Head of caudate nucleus (tissue), 42 donors: ENCODE results near the gene CEP170.
"Not testable (repeated sequence)": the region's sequence is repeated elsewhere in the genome, so short reads cannot be mapped to it uniquely, and the experiment has no call there.

Experiments used
- DNase-seq, 42 donors: peaks; one replicate each; pipeline versions ENCODE4 v3.0.0 to v3.0.0-alpha.2; 2020 to 2021; ENCODE audit warnings: mixed read lengths in 7 of 42
- intact Hi-C: fragments of 100-400 bp; cut with DNase I; formaldehyde crosslinking; loops from one replicate; pipeline ENCODE4 v1.15.0; 2022

The CEP170 gene

DNA sequence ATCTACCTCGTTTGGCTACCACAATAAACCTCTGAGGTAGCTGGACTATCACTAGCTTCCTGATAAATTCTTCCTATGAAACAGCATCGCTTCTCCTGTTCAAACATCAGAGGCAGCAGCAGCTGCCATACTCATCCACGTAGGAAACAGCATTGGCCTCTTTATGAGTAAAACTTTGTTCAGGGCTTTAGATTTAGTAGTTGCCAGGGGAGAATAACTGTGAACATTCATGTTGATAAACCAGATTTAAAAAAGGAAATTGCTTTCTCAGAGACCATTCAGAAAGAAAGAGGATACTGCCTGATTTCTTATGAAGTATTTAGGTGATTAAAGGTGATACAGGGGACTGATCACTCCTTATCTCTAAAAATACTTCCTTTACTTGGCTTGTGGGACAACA lies 7.2 kb downstream of the CEP170 start:
- intact Hi-C loops, result no loop called here
- no peak for DNase-seq

DNA sequence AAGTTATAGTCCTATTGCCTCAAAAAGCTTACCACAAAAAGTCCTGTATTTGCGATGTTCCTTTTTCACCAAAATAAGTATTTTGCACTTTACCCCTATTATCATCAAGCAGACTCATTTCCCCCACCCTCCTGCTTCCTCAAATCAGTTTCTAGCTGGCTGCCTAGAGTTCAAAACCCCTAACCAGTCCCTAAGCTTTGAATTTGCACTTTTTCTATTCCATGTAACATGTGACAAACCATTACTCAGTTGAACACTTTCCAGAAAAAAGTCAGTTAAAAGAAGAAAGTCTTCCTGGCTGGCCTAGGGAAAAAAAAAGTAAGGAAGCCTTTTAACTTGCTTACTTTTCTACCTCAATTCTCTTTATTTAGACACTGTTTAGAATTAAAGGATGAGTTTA lies 8.2 kb downstream of the CEP170 start:
- intact Hi-C loops, result no loop called here
- no peak for DNase-seq

DNA sequence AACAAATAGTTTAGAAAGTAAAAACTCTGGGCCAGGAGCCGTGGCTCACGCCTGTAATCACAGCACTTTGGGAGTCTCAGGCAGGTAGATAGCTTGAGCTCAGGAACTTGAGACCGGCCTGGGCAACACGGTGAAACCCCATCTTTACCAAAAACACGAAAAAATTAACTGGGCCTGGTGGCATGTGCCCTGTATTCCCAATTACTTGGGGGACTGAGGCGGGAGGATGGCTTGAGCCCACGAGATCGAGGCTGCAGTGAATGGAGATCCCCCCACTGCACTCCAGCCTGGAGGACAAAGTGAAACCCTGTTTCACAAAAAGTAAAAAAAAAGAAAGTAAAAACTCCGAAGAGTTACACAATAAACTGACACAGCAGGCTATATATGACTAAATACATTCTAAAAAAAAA lies 10.6 kb downstream of the CEP170 start:
- no peak for DNase-seq
- intact Hi-C loops, result no loop called here

DNA sequence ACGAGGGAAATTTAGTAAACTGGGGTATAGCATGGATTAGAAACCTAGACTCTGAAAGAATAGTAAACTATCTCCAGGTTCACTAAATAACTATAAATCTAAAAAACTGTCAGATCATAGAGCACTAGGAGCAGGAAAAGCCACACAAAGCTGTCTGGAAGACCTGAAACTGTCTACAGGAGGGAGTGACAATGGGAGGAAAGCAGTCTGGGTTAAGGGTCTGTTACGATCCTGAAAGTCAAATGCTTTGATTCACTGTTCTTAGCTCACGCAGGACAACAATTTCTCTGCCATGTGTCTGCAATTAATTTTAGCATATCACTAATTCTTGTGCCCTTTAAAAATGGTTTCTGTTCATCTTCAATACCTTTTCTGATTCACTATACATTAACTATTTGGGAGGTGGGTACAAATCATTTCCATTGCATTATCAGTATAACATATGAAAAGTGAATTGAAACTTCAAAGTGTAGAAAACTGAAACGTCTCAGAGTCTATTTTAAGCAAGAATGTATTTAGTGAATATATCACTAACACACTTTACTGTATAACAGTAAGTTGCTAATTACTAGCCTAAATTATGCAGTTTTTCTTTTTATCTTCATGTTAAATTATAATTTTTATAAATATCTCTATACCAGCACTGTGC lies 18.4 kb downstream of the CEP170 start:
- intact Hi-C loops, result no loop called here
- no peak for DNase-seq

DNA sequence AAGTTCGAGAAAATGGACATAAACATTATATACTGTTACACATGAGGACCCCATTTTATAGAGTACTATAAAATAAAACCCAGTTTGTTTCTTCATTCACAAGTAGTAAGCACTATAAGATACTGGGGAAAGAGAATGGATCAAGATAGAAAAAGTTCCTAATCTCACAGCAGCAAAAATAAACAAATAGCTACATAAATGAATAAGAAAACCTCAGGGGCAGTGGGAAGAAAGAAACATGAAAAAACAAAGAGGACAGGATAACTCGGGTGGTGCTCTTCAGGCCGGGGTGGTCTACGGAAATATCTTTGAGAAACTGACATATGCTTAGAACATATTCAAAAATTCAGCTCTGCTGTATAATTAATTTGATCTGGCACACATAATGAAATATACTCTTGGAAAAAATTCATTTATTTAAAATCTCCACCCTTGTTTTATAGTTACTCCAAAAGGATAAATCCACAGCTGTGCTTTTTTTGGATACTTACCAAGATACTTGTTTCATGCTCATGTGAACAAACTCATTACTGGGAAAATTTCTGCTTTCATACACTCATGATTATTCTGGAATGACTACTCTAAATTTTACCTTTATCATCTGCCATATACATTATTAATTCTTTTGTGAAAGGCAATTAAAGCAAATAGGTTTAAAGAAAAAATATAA lies 20.0 kb downstream of the CEP170 start:
- DNase-seq, result no peak
- intact Hi-C loops, result no loop called here

DNA sequence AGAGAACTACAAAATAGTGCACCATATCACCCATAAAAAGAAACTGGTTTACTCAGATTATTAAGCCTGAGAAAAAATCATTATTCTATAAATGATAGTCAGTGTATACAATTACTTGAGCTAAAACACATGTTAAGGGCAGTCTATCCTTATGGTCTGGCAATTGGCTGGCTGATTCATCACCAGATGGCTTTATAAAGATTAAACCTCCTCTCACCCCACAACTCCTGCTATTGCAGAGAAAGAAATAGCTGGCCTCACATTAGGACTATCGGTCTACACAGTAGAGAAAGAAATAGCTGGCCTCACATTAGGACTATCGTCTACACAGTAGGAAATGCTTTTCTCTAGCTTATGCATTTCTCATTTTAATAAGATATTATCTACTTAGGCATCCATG lies 21.2 kb downstream of the CEP170 start:
- no peak for DNase-seq
- intact Hi-C loops, result no loop called here

DNA sequence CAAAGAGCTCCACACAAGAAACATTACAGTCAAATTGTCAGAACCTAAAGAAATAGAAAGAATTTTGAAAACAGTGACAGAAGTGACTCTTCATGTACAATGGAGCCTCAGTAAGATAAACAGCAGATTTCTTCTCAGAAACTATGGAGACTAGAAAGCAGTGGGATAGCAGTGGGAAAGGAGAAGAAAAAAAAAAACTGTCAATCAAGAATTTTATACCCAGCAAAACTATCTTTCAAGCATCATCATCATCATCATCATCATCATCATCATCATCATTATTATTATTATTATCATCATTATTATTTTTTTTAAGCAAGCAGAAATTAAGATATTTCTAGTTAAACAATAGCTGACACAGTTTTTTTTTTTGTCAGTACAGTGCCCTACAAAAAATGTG lies 24.2 kb downstream of the CEP170 start:
- intact Hi-C loops, result no loop called here

DNA sequence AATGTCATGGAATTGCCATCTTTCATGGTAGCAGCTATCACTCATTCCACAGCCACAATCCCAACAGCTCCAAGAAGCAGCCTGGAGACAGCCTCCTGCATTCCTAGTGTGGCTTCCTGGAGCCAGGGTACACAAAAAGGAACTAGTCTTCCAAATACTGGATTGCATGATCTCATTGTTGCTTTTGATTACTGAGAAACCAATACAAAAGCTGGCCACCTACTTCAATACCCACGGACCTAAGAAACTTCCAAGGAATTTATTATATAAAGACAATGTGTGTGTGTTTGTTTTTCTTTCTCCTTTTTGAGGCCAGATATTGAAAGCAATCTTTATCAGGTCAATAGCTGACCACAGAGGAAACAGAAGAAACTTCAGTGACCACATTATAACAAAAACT lies 25.6 kb downstream of the CEP170 start:
- no peak for DNase-seq
- intact Hi-C loops, result no loop called here

More for the DNA sequence above, 24.2 kb downstream of the CEP170 start:
- no peak for DNase-seq

DNA sequence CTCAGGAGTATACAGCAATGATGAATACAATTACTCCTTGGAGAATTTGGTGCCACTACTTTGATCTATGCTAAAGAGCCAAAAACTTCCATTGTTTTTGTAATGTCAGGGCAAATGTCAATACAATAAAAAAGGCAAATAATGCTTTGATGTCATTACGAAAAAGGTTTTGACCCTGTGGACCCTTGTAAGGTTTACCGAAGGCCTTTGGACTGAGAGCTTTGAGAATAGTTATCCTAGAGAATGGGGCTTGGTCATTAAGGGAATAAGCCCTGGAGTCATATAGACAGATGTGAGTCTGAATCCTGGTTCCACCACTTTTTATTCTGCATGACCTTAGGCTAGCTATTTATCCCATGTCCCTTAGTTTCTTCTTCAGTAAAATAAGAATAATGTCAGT lies 27.5 kb downstream of the CEP170 start:
- no peak for DNase-seq
- intact Hi-C loops, result no loop called here

DNA sequence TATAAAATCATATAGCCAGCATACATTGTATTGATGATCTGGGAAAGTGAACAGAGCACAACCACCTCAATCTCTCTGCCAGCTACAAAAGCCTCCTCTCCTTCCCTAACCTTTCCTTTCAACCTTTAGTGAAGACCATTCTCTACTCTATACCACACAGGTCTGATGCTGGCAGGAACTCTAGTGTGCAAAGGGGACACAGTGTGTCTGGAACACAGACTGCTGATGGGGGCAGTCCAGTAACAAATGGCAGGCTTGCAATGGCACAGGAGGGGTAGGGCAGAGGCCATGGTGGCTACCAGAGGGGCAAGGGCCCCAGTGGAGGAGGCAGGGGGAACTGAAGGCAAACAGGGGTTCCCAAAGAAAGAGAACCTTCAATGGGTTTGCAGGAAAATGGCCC lies 37.0 kb downstream of the CEP170 start:
- no peak for DNase-seq
- intact Hi-C loops, result no loop called here

DNA sequence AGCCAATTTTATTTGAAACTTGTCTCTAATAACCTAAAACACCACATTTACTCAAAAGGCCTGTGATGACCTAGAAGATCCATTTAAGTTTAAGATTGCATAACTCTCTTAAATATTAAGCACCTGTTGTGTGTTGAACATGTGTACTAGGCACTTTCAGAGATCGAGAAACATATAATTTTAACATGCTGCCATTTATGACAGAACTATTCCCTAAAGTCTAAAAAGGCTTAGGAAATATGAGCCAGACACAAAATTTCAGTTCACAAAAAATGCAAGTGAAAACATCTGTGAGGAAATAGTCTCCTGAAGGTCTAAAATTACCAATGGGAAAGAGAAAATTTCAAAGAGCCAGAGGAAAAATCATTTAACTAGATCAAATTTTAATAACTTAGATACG lies 37.7 kb downstream of the CEP170 start:
- no peak for DNase-seq
- intact Hi-C loops, result no loop called here

DNA sequence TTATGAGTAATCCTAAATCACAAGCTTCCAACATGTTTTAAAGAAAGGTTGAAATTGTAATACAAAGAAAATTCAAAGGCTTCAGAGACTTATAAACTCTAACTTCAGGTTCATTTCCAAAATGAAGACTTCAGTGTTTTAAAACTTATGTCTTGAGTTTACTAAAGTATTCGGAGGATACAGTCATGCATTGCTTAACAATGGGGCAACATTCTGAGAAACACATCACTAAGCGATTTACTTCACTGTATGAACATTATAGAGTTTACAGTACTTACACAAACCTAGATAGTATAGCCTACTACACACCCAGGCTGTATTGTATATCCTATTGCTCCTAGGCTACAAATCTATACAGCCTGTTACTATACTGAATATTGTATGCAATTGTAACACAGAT lies 38.3 kb downstream of the CEP170 start:
- intact Hi-C loops, result no loop called here
- DNase-seq, result no peak

DNA sequence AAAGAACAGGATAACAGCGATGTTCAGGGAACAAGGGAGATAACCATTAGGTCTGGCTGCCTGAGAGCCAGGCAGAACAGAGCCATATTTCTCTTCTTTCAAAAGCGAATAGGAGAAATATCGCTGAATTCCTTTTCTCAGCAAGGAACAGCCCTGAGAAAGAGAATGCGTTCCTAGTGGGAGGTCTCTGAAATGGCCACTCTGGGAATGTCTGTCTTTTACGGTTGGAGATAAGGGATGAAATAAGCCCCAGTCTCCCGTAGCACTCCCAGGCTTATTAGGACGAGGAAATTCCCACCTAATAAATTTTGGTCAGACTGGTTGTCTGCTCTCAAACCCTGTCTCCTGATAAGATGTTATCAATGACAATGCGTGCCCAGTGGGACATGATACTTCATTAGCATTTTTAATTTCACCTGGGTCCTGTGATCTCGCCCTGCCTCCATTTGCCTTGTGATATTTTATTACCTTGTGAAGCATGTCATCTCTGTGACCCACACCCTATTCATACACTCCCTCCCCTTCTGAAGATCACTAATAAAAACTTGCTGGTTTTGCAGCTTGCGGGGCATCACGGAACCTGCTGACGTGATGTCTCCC lies 39.7 kb downstream of the CEP170 start:
- intact Hi-C loops, DNase-seq: not testable (repeated sequence)

DNA sequence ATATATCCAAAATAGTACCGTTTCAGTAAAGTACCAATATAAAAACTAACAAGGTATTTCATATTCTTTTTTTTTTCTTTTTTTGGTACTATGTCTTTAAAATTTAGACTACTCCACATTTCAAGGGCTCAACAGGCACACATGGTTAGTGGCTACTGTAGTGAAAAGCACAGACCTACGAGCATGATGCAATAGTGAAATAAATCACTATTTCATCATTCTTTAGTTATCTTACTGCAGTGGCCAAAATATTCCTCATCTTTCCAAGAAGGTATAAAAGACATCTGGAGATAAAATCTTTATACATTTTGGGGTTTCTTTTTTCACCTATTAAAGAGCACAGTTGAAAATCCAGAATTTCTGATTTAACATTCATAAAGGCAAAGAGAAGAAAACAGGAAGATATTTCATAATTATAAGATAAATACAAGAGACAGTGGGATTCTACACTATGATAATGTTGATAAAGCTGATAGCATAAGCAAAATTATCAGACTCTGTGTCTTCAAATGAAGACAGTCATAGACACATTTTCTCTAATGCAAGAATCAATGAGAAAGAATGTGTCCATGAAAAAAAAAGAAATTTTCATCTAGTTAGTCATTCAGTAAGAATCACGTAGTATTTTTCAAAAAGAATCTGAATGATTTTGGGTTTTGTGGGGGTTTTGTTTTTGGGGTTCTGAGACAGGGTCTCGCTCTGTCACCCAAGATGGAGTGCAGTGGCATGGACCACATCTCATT lies 41.9 kb downstream of the CEP170 start:
- no peak for DNase-seq
- intact Hi-C loops, result no loop called here

DNA sequence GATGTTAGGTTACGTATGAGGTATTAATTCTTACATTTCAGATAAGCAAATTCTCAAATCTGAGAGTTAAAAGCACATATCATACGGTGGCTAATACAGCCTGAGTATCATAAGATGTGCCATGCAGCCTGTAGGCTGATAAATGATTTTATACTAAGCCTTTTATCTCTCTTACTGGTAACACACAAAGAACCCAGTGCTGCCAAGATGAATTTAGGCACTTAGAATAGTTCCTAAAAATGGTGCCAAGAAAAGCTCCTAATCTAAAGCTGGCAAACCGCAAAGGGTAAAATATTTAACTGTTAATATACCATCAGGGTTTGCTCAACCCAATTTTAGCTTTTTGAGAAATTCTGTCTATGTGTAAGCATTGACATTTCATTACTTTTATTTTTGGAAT lies 43.1 kb downstream of the CEP170 start:
- DNase-seq, intact Hi-C loops: not testable (repeated sequence)

DNA sequence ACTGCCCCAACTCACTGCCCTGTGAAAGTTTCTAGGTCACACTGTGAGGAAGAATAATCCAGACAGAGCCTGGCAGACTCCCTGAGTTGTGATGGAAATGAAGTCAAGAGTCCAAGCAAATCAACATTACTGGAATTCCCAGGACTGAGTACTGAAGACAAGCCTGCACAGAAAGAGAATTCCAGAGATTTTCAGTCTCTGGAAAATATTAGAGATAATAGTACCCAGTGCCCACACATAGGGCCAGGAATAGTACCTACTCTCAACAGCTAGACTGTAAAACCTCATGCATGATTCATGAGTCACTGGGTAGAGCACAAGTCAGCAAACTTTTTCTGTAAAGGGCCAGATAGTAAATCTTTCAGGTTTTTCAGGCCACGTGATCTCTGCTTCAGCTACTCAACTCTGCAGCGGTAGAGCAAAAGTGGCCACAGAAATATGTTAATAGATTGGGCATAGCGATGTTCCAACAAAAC lies 50.0 kb downstream of the CEP170 start:
- intact Hi-C loops, DNase-seq: not testable (repeated sequence)

DNA sequence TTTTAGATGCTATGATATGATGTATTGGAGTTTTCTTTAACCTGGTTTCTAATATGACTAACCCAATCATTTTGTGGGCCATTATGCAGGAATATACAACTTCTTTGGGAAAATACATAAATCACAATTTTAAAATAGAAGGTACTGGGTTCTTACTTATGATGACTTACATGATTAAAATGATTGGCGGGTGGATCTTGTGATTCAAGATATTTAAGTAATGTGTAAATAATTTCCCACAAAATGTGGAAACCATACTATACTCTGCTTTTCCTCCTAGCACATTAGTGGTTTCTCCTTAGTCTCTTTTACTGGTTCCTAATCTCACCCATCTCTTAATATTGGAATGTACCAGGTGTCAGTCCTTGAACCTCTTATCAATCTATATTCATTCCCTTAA lies 50.7 kb downstream of the CEP170 start:
- not testable (repeated sequence) for DNase-seq

DNA sequence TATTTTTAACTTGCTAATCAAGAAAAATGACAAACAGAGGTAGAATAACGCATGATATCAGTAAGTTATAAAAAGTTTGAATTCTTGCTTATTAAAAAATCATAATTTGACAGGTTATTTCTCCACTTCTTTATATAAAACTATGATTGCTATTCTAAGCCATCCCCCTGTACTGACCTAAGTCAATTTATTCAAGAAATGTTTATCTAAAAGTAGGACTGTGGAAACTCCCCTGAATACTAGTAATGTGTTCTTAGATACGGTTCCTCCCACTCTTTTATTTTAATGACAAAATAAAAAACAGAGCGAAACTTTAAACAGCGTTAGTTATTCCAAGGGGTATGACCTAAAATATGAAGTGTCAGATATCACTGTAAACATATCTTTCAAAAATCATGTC lies 51.9 kb downstream of the CEP170 start:
- intact Hi-C loops, DNase-seq: not testable (repeated sequence)

More for the DNA sequence above, 50.7 kb downstream of the CEP170 start:
- intact Hi-C loops, result not testable (repeated sequence)

DNA sequence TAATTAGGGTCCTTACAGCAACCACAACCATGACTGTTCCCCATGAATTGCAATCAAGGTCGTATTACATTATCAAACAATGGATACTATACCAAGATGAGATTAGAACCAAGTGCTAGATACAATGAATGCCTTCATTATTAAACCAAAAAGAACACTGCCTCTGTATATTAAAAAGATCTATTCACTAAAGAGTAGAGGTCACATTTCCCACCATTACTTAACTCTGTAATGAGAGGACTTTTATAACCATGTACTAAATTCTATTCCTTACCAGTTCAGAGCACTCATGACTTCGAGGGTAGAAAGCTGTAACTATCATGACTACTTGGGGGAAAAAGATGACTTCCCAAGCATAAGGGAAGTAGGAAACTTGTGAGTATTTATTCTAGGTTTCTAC lies 53.8 kb downstream of the CEP170 start:
- intact Hi-C loops, DNase-seq: not testable (repeated sequence)

DNA sequence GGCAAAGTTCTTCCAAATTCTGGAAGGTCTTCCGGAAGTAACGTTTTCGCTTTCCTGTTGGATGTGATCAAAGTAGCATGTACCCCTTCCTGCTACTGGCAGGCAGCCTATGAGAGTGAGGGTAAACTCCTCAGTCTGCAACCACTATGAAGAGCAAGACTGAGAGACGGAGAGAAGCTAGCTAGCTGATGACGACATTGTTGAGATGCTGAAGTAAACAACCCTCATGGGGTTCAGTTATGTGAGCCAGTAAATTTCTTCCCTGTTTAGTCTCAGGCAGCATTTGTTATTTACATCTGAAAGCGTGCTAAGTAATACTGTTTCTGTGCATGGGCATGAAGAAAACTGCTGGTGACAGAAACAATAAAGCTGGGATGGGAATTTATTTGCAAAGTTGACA lies 57.6 kb downstream of the CEP170 start:
- intact Hi-C loops, DNase-seq: not testable (repeated sequence)
